GM21723 (cell line): ENCODE results near the gene TMTC1.
A peak's percentile ranks its signal among the peaks of the same experiment; 100 is the strongest.
"Not testable (repeated sequence)": the region's sequence is repeated elsewhere in the genome, so short reads cannot be mapped to it uniquely, and the experiment has no call there.

Experiments
- ATAC-seq: cut with Tn5 transposase; IDR thresholded peaks from one replicate; pipeline ENCODE4 v1.9.1; 2021; ENCODE audit warnings: mild to moderate bottlenecking, moderate library complexity; ENCODE audit not compliant: unreplicated experiment

TMTC1 gene

DNA sequence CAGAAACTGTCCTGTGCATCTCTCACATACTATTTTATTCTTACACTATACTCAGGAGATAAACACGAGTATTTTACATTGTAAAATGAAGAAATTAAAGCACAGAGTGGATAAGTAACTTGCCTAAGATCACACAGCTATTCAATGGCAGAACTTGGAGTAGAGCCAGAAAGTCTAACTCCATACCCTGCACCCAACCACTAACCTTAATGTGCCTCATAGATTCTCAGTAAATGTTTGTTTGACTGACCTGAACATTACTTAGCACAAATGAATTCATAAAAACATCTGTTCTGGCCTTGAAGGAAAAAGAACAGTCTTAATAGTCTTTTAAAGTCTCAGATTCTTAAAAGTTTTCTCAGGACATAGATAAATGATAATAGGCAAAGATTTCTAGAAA is 202.8 kb downstream of the TMTC1 start:
- ATAC-seq = no peak

DNA sequence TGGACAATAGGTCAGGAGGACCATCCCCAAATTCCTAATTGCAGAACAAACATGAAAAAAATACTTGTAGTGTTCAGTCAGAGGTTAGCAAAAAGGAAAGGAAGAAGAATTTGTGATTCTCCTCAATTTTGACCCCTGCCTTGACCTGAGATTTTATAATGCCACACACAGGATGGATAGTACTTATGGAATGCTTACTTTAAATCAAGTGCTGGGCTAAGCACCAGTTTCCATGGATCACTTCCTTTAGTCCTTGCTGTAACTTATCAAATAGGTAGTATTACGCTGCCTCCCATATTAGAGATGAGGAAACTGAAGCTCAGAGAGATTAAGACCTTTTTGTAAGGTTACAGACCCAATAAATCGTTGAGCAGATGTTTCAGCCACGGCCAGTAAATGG is 205.0 kb downstream of the TMTC1 start:
- no peak for ATAC-seq

GRCh38 chr12:29578070-29578469 is 205.7 kb downstream of the TMTC1 start:
- no peak for ATAC-seq

- no peak for ATAC-seq
Measured at GRCh38 chr12:29574500-29574899, 209.2 kb downstream of the TMTC1 start.

GRCh38 chr12:29572938-29573337 is 210.8 kb downstream of the TMTC1 start:
- ATAC-seq = no peak

GRCh38 chr12:29572464-29572863 is 211.3 kb downstream of the TMTC1 start:
- ATAC-seq = no peak

- ATAC-seq = no peak
Measured at GRCh38 chr12:29569132-29569757, 214.5 kb downstream of the TMTC1 start.

DNA sequence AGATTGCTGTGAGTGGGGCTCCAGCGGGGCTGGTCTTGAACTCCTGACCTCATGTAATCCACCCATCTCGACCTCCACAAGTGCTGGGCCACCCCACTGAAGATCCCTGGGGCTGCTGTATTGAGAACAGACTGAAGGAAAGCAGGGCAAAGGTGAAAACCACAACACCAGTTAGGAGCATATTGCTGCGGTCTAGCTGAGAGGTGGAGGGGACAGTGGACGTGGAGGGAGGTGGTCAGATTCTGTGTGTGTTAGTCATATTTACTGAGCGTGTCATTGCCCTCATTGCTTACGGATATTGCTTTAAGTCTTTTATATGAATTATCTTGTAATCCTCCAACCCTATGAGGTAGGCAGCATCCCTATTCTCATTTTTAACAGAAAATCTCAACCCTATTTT is 217.3 kb downstream of the TMTC1 start:
- no peak for ATAC-seq

DNA sequence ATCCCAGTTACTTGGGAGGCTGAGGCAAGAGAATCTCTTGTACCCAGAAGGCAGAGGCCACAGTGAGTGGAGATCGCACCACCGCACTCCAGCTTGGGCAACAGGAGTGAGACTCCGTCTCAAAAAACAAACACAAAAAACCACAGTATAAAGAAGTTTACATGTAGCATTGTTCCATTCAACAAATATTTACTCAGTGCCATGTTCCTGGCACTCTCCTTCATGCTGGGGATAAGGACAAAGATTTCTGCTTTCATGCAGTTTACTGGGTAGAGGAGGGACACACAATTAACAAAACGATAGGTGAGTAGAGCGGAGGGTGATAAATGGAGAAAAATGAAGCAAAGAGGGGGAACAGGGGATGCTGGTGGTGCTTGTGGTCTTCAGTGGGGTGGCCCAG is 218.0 kb downstream of the TMTC1 start:
- ATAC-seq = no peak

DNA sequence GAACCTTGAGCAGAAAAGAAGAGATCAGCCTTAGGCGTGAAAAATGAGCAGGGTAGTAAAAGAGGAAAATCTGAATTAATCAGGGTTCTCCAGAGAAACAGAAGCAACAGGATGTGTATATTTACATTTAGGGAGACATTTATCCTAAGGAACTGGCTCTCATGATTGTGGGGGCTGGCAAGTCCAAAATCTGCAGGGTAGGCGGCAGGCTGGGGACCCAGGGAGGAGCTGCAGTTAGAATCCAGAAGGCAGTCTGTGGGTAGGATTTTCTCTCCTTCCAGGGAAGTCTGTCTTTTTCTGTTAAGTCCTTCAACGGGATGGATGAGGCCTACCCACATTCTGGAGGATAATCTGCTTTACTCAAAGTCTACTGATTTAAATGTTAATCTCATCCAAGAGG is 218.8 kb downstream of the TMTC1 start:
- no peak for ATAC-seq

- no peak for ATAC-seq
Measured at GRCh38 chr12:29563636-29564035, 220.1 kb downstream of the TMTC1 start.

DNA sequence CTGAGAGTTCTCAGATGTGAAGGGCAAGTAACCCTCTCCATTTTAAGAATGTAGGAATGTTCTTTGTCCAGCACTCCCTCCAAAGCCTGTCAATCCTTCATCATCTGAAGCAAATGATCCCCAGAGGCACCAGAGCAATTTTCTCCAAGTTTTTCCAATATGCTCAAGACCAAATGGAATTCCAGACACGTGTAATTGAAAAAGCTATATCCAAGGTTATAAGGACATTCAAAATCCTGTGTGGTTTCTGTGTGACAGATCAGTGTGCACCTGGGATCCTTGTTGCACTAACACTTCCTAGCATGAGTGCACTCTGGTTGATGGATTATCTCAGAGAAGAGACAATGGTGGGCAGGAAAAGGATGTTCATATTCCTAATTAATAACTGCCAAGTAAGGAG is 220.7 kb downstream of the TMTC1 start:
- no peak for ATAC-seq

DNA sequence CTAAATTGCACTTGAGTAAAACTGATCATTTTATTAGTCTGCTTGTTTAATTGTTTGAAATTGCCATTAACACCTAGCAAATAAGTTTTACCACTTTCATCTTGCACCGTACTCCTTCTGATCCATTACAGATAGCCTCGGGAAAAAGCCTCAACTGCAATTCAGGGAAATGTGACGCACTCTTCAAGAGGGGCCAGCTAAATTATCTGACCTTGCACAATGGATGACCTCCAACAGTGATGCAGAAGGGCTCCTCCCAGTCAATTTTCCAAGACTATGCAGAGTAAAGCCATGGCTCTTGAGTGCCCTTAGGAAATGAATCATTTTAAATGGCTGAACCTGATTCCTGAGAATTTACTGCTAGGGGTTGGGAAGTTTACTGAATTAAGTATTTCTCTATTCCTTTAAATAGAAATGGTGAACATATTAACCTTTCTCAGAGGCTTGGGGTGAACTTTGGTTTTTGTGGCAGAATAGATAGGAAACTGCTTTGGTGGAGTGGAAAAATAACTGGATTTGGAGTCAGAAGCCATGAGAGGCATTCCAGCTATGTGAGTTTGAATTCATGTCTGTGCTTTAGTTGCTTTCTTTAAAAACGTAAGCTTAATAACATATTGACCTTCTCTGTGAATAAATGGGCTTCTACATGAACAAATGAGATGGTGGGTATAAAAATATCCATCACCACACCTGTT is 221.5 kb downstream of the TMTC1 start:
- ATAC-seq = no peak

DNA sequence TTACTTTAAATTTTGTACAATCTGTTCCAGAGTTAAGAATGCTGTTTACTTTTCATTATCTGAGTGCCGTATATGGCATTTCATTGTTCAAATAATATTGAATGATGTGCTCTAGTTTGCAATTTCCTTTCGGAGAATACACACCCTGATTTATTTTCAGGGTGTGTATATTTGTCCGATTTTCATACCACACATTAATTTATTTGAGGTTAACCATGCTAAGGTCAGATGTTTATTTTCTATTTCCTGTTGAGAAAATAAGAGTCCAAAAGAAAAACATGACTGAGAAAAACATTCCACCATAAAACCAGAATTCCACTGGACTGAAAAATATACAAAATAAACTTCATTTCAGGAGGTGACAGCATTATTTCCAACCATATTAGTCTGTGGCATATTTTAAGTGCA is 222.1 kb downstream of the TMTC1 start:
- no peak for ATAC-seq

DNA sequence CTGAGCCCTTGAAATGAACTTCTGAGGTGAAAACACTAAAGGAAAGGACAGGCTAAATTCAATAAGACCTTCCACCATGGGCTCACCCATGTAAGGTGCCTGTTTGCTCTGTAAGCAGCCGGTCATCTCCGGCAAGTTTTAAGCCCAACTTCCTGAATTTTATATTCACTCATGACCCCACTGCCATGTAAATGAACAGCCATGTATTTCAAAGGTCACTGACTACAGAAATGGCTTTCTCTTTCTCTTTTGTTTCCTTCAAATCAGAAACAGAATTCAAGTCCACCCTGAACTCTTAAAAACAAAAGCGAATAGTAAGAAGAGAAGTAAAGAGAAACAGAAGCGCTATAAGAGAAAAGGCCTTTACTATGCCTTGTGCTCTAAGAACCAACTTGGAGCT is 224.5 kb downstream of the TMTC1 start:
- ATAC-seq = no peak

DNA sequence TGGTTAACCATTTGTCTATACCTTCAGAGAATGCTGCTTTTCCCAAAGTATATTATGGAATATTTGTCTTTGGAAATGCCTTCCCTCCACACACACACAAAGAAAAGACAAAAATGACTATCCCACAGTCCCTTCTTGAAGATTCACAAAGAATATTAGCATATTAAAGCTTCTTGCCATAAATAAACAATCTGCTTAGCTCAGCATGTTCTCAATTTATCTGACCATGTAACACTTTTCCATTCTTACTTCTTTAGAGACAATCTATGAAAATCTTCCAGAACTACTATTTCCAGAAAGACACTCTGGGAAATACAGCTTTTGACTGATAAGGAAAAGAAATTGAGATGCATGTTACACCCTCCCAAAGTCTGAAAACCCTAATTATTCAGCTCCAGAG is 227.4 kb downstream of the TMTC1 start:
- ATAC-seq = no peak

GRCh38 chr12:29555451-29555850 is 228.3 kb downstream of the TMTC1 start:
- ATAC-seq = not testable (repeated sequence)

DNA sequence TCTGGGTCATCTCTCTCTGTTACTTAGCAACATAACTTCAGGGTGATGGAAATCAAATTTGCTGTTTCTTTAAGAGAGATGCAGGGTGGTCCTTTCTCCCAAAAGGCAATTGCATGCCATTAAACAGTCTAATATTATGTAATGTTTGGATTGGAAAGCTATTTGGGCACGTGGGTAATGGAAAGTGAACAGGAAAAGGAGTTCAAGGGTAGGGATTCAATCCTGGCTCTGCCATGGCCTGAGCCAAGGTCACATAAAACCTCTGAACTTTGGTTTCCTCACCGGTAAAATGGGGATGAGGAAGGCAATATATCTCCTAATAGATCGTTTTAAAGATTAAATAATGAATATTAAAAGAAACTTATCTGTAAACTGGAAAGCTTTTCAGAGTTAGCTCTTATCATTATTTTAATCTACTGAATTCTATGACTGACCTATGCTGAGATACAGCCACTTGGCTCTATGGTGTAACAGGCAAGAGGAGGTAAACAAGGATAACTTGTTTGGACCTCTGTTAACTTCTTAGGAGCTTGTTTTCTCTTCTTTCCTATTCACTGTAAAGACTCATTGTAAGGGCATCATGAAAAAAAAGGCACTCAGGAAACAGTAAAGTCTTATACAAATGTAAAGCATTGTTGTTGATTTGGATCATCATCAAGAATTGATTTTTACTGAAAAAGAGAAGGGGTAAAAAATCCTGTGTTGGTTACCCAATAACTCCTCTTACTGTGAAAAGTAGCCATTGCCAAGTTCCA is 230.6 kb downstream of the TMTC1 start:
- no peak for ATAC-seq

DNA sequence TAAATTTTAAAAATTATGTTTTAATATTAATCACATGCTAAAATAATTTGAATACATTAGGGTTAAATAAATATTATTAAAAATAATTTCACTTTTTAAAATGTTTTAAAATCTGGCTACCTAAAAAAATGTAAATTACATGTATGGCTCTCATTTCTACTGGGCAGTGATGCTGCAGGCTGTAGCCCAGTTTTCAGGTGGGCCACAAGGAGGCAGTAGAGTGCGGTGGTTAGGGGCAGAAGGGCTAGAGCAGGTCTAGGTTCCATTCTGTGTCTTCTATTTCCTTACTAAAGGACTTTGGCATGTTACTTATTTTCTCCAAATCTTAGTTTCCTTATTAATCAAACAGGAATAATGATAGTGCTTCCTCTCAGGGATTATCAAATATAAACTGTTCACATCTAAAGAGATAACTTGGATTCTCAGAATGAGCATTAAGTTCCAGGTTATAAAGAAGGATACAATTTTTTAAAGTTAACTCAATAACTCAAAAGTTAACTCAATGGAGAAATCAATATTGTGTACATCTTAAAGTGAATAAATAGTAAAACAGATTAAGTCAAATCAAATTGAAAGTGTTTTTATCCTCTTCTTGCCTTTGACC is 231.3 kb downstream of the TMTC1 start:
- ATAC-seq = peak; percentile 80

DNA sequence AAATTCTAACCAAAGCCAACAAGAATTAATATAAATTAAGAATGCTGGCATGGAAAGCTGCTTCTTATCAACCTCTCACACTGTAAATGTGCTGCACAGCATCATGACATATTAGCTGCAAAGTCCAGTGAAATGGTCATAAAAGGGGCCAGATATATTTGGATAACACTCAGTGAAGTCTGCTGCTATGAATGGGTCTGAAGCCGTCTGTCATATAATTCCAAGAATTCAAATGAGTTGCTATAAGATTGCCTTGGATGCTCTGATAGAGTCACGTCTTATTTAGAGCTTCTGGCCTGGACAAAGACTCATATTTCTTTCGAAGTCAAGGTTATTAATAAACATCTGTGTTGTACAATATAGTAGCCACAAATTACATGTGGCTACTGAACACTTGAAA is 231.9 kb downstream of the TMTC1 start:
- no peak for ATAC-seq

DNA sequence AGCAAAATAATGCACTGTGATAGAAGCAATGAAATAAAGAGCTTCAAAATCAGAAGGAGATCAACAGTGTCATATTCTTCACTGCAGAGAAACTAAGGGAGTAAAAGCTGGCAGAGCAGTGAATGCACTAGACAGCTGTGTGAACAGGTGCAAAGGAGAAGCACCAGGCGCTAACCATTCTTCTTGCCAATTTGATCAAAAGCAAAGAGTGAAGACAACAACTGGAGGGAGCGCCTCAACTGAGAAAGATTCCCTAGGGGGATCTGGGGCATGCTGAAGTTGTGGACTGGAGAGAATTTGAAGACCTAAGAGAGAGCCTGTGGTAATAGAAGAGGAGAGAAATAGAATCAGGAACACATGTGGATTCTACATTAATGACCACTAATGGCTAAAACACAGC is 235.9 kb downstream of the TMTC1 start:
- no peak for ATAC-seq

- no peak for ATAC-seq
Measured at GRCh38 chr12:29547151-29547632, 236.6 kb downstream of the TMTC1 start.
